CD4-positive, alpha-beta T cell treated with Interferon gamma for 1 hour (primary cell): Measurements from ENCODE around the gene ARHGAP21.

ENCODE experiments used
- DNase-seq: peaks from one replicate; pipeline ENCODE4 v3.0.0-alpha.2; 2020

ARHGAP21 gene

DNA sequence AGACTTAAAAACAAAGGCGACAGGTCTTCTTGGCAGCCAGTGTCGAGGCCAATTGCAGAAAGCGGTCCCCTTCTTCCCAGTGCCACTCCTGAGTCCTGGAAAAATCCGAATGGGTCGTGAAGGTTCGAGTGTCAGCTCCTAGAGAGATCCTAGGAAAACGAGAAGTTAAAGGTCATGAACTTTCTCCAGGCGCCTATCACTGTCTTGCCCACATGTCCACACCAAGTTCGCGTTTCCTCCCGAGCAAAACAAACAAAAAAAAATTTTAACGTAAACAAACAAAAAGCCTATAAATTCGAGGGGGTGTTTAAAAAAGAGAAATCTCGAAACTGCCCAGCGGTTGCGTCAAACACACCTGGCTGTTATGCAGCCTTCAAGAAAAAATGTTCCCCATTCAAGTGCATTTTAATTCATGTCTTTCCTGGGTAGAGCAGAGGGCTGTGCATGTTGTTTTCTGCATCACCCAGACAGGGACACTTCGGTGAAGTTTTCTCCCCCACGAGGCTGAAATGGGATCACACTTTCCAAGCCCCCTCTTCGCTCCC, 1.5 kb downstream of the ARHGAP21 start:
- peak; percentile 2 for DNase-seq

DNA sequence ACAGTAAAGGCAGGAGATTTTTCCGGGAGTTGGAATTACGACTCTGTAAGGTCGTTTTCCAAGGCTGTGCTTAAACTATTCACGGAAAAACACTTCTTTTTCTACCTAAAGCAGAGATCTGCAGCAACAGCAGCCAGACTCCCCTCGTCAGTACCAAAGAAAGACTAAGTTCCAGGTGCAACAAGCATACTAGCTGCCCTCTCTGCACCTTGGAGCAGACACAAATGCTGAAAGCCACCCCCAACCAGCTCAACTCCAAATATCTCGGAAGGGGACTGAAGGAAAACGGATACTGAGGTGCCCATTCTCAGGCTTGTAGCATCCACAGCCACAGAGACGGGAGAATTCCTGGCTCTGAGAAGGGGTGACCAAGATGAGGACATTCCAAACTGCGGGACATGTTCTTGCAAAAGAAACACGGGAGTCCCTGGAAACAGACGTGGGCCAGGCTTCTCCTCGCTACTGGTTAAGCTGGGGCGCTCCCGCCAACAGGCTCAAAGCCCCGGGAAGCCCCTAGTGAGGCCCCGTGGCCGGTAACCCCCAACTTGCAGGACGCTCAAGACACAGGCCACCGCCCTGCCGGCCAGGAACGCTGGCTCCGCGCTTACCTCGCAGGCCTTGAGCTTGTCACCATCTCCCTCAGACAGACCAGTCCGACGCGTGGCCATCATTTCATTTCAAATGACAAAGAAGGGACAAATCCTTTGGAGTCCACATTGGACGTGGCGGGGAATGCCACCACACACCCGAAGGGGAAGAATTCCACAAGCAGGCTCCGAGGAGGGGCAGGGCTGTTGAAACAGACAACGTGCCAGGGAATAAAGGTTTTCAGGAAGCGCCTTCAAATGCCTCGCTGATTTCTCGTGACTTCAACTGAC, 2.2 kb downstream of the ARHGAP21 start:
- no peak for DNase-seq

GRCh38 chr10:24720096-24720495, 3.6 kb downstream of the ARHGAP21 start:
- no peak for DNase-seq

GRCh38 chr10:24718031-24718855, 5.4 kb downstream of the ARHGAP21 start:
- DNase-seq, result no peak

- no peak for DNase-seq
Measured at GRCh38 chr10:24716295-24716694, 7.4 kb downstream of the ARHGAP21 start.

- no peak for DNase-seq
Measured at GRCh38 chr10:24715246-24715769, 8.4 kb downstream of the ARHGAP21 start.

GRCh38 chr10:24713086-24713485, 10.6 kb downstream of the ARHGAP21 start:
- no peak for DNase-seq

DNA sequence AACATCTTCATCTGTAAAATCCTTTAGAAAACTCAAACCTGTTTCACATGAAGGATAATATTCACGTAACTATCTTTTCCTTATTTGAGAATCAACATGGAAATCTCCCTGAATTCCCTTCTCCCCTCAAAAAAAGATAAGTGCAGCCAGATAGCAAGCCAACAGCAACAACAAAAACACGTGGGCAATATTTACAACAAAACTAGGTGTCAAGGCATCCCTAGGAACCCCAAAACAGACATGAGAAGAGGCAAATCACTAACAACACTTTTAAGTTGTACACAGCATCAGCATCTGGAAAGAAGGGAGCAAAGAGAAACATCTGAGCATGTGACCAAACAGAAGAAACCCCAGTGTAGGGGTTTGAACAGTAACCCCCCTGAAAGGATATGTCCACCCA, 12.2 kb downstream of the ARHGAP21 start:
- DNase-seq, result no peak

- no peak for DNase-seq
Measured at GRCh38 chr10:24708081-24708480, 15.6 kb downstream of the ARHGAP21 start.

- no peak for DNase-seq
Measured at GRCh38 chr10:24707445-24707844, 16.2 kb downstream of the ARHGAP21 start.

DNA sequence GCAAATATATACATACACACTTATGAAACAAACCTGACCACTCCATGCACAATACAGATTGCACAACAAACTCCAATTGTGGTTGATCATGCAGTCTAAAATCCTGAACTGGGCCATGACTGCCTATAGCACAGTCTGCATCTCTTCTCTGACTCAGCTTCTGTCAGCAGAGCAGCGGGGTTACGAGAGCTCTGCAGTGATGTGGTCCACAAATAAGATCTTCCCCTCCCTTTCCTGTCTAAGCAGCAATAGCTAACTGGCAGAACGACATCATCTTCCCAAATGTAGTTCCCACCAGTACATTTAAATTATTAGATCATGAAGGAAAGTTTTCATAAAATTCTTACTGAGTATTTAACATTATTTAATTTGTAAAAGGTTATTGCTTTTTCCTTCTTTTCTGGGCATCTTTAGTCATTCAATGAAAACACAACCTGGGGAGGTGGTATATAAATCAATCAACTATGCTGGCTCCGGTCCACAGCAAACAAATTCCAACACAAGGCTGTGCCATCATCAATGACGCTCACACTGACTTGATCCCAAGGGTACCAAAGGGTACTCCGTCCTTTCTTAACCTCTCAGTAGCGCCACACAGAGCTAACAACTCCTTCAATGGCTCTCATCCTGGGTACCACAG, 17.1 kb downstream of the ARHGAP21 start:
- DNase-seq, result peak; percentile 5

- DNase-seq, result no peak
Measured at GRCh38 chr10:24703700-24704099, 20.0 kb downstream of the ARHGAP21 start.

GRCh38 chr10:24701447-24701846, 22.2 kb downstream of the ARHGAP21 start:
- DNase-seq, result no peak

GRCh38 chr10:24700948-24701347, 22.7 kb downstream of the ARHGAP21 start:
- no peak for DNase-seq

DNA sequence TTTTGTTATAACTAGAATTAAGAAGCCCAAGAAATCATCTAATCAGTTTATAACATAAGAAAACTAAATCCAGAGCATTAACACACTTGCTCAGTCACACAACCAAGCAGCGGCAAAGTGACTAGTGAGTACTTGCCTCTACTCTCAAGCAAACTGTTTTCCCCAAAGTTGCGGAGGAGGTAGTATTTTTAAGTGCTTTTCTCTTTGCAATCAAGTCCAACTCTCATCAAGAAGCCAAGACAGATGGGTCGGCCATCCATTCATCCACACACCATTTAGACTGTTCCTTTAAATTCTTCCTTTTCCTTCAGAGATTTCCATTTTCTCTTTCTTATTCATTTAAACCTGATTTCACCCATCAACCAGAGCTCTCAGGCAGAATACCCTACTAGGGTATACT, 25.4 kb downstream of the ARHGAP21 start:
- DNase-seq, result no peak

GRCh38 chr10:24697080-24697479, 26.6 kb downstream of the ARHGAP21 start:
- DNase-seq, result no peak

- no peak for DNase-seq
Measured at GRCh38 chr10:24695452-24695851, 28.2 kb downstream of the ARHGAP21 start.

GRCh38 chr10:24694086-24694485, 29.6 kb downstream of the ARHGAP21 start:
- no peak for DNase-seq

DNA sequence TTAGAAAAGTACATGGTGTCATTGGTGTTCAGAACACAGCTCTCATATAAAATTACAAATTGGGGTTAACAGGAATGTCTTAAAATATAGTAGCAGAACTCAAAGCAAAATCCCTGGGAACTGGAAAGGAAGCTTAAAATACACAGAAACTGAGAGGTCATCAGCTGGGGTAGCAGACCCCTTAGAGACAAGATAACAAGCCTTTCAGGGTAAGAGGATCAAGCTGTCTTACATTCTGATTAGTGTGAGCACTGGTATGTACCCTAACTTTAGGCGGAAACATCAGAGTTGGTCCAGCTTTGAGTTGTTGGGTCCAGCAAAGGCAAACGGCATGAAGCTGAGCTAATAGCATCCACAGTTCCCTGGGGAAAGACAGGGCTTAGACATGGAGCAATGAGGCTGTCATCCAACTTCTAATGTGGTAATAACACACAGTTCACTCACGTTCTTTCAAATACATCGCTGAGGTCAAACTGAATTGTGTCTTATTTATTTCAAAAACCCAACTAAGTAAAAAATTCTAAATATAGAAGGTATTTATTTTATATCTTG, 32.6 kb downstream of the ARHGAP21 start:
- no peak for DNase-seq

DNA sequence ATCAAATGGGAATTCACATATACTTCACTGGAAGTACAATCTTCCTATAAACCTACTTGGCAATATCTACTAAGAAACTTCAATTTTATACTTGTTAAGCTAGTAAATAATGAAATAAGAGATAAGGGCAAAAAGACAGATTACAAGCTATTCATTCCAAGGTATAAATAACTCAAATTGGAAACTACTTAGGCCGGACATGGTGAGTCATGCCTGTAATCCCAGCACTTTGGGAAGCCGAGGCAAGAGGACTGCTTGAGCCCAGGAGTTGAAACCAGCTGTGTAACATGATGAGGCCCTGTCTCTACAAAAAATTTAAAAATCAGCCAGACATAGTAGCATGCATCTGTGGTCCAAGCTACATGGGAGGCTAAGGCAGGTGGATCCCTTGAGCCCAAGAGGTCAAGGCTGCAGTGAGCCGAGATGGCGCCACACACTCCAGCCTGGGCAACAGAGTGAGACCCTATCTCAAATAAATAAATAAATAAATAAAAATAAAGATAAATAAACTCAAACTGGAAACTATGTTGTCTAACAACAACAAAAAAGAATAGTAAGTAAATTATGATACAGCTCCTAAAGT, 37.6 kb downstream of the ARHGAP21 start:
- DNase-seq, result no peak

- no peak for DNase-seq
Measured at GRCh38 chr10:24683554-24683953, 40.1 kb downstream of the ARHGAP21 start.

DNA sequence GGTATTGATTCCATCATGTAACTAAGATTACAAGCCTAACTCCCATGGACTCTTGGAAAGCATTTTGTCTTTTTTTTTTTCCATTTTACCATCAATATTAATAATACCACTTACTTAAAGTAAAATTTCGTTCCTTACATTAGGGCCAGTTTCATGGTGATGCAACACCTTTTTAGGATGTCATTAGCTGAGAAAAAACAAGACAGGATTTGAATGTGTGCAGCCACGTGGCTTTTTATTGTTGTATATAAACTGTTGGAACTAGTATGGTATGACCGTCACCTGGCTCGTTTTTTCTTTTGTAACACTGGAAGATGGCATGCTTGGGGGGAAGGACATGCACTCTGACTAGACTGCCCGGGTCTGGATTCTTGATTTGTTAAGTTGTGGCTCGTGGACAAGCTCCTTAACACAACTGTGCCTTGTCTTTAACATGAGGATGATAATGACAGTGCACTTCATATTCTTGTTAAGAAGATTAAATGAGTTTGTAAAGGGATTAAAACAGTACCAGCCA, 42.1 kb downstream of the ARHGAP21 start:
- DNase-seq, result no peak
